Small intestine (tissue), 7 donors: ENCODE results near the gene GRHL1. TPM values are rescaled to one million over a fixed set of nuclear protein-coding genes. Genes with fewer than 3 reads are reported as not detected.
"Not testable (repeated sequence)": the region's sequence is repeated elsewhere in the genome, so short reads cannot be mapped to it uniquely, and the experiment has no call there.

Experiments used
- DNase-seq, 2 donors: peaks; one replicate each; pipeline versions ENCODE4 v3.0.0 to v3.0.0-alpha.2; 2013
- FAIRE-seq: peaks from 2 replicates; lab custom pipeline; 2012; peaks lifted over from hg19 to GRCh38; lab: Jason Lieb, UNC
- H3K27ac ChIP-seq, 3 donors: one replicate each; pipeline ENCODE4 v1.5.1; 2013; ENCODE audit warnings: low read length in 2 of 3, mild to moderate bottlenecking in 2 of 3, control low read depth in 1 of 3, inconsistent platforms in 1 of 3, low read depth in 1 of 3, moderate library complexity in 1 of 3
- H3K27me3 ChIP-seq, 3 donors: one replicate each; pipeline ENCODE4 v1.6.1; 2013; ENCODE audit warnings: low read length in 3 of 3, inconsistent platforms in 1 of 3; ENCODE audit not compliant: control insufficient read depth in 3 of 3, insufficient read depth in 3 of 3
- H3K36me3 ChIP-seq, 3 donors: one replicate each; pipeline ENCODE4 v1.6.1; 2013; ENCODE audit warnings: low read length in 3 of 3, inconsistent platforms in 1 of 3, low read depth in 1 of 3, mild to moderate bottlenecking in 1 of 3, moderate library complexity in 1 of 3; ENCODE audit not compliant: control insufficient read depth in 3 of 3, insufficient read depth in 2 of 3
- H3K4me1 ChIP-seq, 3 donors: one replicate each; pipeline ENCODE4 v1.6.1; 2013; ENCODE audit warnings: low read length in 2 of 3, inconsistent platforms in 1 of 3, low read depth in 1 of 3, mild to moderate bottlenecking in 1 of 3, moderate library complexity in 1 of 3; ENCODE audit not compliant: control insufficient read depth in 3 of 3, insufficient read depth in 2 of 3
- H3K4me3 ChIP-seq, 3 donors: one replicate each; pipeline ENCODE4 v1.5.1; 2013; ENCODE audit warnings: low read length in 3 of 3, control low read depth in 1 of 3, inconsistent platforms in 1 of 3, low read depth in 1 of 3, mild to moderate bottlenecking in 1 of 3, moderate library complexity in 1 of 3
- H3K9me3 ChIP-seq, 2 donors: one replicate each; pipeline ENCODE4 v1.6.1; 2013; ENCODE audit warnings: low read depth in 1 of 2, low read length in 1 of 2; ENCODE audit not compliant: control insufficient read depth in 2 of 2, insufficient read depth in 1 of 2
- WGBS, 3 donors: extraction: QIAGEN DNeasy Blood & Tissue Kit; methylation state at CpG; one replicate each; pipeline ENCODE4 v1.1.7; 2013; 5-methylcytosine and 5-hydroxymethylcytosine counted together
- polyA plus RNA-seq, 4 donors: library from polyadenylated mRNA; stranded (reverse) in 3 of 4; unstranded in 1 of 4; fragments of 200-250 nt in 3 of 4; fragments of 120-200 nt in 1 of 4; gene quantifications; one replicate each; pipeline versions ENCODE4 v1.2.1 to v1.2.3, GENCODE V29; 2013
- donor health status: healthy with polysubstance abuse.
- donor health status: control.
- donor health status: control.
- donor health status: Bipolar disorder and iron deficiency.
- donor health status: healthy.

The GRHL1 gene
- polyA plus RNA-seq, 4 donors = 0.45 to 2.3 (median 0.64) TPM

DNA sequence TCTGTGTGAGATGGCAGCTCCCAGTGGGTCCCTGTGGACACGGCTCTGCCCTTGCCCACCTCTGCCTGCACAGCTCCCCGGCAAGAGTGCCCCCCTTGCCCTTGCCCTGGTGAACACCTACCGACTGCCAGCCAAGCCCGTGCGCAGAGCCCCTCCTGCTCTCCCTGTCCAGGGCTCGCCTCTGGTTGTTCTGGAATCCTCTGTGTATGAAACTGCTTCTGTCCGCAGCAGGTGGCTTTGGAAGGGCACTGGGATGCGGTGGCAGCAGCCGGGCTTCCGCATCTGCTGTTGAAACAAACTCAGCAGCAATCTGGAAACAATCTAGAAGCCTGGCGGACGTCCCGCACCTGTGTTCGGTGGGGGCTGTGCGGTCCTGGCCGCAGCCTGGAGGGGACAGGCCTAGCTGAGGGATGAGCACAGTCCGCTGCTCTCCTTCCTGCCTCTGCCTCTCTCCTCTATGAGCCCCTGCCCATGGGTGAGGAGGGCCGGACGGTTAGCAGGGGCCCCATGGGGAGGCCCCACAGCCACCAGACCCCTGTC lies 57.8 kb downstream of the GRHL1 start:
- peaks cover 0 to 17% (median 0%) of the 10 kb centered on the region in 3 donors for H3K27me3 ChIP-seq
- WGBS, 3 donors = 84 to 92% (median 87%) methylated on average over 13 to 19 of the region's 19 CpGs
- DNase-seq (no peak), FAIRE-seq (no peak)
- H3K36me3 ChIP-seq = no peaks in the 10 kb centered on the region
- peak overlapping the region in 1 of 3 donors; percentile 54 for H3K27ac ChIP-seq
- peaks cover 0 to 7% (median 5%) of the 10 kb centered on the region in 3 donors for H3K4me1 ChIP-seq
- H3K4me3 ChIP-seq = no peak overlapping the region
- peaks cover 0 to 7% of the 10 kb centered on the region in 2 donors for H3K9me3 ChIP-seq

DNA sequence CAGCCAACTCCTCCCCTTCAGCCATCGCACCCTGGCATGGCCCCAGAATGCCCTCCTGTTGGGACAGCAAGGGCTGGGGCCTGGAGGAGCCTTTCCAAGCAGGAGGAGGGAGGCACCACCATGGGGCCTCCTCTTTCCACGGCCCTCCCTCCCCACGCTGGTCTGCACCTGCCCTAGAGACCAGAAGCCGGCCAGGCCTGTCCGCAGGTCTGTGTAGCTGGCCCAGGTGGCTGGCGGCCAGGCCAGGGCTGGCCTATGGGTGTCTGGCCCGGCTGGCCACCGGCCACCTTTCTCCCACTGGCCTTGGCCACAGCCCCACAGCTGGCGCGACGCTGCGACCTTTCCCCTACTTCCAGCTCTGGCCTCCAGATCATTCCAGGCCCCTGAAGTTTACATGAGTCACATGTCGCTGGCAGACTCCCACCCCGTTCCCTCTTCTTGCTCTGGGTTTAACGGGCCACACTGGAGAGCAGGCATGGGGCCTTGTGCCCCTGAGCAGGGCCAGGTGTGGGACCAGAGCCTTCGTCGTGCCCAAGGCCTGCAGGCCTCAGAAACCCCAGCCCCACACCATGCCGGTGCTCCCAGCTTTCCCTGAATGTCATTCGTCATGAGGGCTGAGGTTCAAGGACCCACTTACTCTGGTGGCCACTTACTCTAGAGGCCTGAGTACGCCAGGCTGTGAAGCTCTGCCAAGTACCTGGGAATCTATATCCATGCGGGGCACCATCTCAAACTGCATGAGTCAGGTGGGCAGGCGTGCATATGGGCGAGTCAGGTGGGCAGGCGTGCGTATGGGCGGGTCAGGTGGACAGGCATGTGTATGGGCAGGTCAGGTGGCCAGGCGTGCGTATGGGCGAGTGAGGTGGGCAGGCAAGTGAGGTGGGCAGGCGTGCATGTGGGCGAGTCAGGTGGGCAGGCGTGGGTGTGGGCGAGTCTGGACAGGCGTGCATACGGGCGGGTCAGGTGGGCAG lies 58.6 kb downstream of the GRHL1 start:
- H3K27ac ChIP-seq = peak overlapping the region in 1 of 3 donors; percentile 54
- FAIRE-seq (no peak), DNase-seq (peak in 1 of 2 donors; percentile 42)
- 75 to 84% (median 76%) methylated on average over 32 to 36 of the region's 36 CpGs for WGBS, 3 donors
- peaks cover 0 to 7% (median 5%) of the 10 kb centered on the region in 3 donors for H3K4me1 ChIP-seq
- H3K4me3 ChIP-seq = no peak overlapping the region
- peaks cover 0 to 17% (median 0%) of the 10 kb centered on the region in 3 donors for H3K27me3 ChIP-seq
- H3K9me3 ChIP-seq = peaks cover 0 to 7% of the 10 kb centered on the region in 2 donors
- no peaks in the 10 kb centered on the region for H3K36me3 ChIP-seq

- not testable (repeated sequence) for H3K36me3 ChIP-seq, H3K4me3 ChIP-seq, DNase-seq, H3K27me3 ChIP-seq, FAIRE-seq, H3K9me3 ChIP-seq, H3K4me1 ChIP-seq, H3K27ac ChIP-seq
- 95 to 96% (median 96%) methylated on average over 51 to 52 of the region's 52 CpGs for WGBS, 3 donors
These were observed 59.5 kb downstream of the GRHL1 start for GRCh38 chr2:10010861-10011605.

DNA sequence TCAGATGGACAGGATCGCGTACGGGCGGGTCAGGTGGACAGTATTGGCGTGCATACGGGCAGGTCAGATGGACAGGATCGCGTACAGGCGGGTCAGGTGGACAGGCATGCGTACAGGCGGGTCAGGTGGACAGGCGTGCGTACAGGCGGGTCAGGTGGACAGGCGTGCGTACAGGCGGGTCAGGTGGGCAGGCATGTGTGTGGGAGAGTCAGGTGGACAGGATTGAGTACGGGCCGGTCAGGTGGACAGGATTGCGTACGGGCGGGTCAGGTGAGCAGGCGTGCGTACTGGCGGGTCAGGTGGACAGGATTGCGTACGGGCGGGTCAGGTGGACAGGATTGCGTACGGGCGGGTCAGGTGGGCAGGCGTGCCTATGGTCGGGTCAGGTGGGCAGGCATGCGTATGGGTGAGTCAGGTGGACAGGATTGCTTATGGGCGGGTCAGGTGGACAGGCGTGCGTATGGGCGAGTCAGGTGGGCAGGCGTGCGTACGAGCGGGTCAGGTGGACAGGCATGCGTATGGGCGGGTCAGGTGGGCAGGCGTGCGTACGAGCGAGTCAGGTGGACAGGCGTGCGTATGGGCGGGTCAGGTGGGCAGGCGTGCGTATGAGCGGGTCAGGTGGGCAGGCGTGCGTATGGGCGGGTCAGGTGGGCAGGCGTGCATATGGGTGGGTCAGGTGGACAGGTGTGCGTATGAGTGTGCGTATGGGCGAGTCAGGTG lies 60.3 kb downstream of the GRHL1 start:
- not testable (repeated sequence) for DNase-seq, H3K4me3 ChIP-seq, FAIRE-seq, H3K9me3 ChIP-seq, H3K27ac ChIP-seq, H3K36me3 ChIP-seq, H3K27me3 ChIP-seq, H3K4me1 ChIP-seq
- WGBS, 3 donors = 93 to 96% (median 96%) methylated on average over 60 to 61 of the region's 61 CpGs

DNA sequence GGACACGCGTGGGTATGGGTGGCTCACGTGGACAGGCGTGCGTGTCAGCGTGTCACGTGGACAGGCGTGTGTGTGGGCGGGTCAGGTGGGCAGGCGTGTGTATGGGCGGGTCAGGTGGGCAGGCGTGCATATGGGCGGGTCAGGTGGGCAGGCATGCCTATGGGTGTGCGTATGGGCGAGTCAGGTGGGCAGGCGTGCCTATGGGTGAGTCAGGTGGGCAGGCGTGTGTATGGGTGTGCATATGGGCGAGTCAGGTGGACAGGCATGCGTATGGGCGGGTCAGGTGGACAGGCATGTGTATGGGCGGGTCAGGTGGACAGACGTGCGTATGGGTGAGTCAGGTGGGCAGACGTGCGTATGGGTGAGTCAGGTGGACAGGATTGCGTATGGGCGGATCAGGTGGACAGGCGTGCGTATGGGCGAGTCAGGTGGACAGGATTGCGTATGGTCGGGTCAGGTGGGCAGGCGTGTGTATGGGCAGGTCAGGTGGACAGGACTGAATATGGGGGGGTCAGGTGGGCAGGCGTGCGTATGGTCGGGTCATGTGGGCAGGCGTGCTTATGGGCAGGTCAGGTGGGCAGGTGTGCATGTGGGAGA lies 61.0 kb downstream of the GRHL1 start:
- not testable (repeated sequence) for H3K36me3 ChIP-seq, H3K27me3 ChIP-seq, H3K27ac ChIP-seq, FAIRE-seq, H3K4me1 ChIP-seq, H3K4me3 ChIP-seq, DNase-seq
- 86 to 95% (median 92%) methylated on average over 37 of the region's 37 CpGs for WGBS, 3 donors
- peaks cover 0 to 15% of the 10 kb centered on the region in 2 donors for H3K9me3 ChIP-seq

DNA sequence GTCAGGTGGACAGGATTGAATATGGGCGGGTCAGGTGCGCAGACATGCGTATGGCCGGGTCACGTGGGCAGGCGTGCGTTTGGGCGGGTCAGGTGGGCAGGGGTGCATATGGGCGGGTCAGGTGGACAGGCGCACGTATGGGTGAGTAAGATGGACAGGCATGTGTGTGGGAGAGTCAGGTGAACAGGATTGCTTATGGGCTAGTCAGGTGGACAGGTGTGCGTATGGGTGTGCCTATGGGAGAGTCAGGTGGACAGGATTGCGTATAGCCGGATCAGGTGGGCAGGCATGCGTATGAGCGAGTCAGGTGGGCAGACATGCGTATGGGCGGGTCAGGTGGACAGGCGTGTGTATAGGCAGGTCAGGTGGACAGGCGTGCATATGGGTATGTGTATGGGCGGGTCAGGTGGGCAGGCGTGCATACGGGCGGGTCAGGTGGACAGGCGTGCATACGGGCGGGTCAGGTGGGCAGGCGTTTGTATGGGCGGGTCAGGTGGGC lies 61.5 kb downstream of the GRHL1 start:
- no peak for FAIRE-seq
- DNase-seq = no peak
- 76 to 92% (median 82%) methylated on average over 29 of the region's 29 CpGs for WGBS, 3 donors

GRCh38 chr2:10013651-10014417 lies 62.3 kb downstream of the GRHL1 start:
- H3K4me1 ChIP-seq, H3K36me3 ChIP-seq, H3K27me3 ChIP-seq, FAIRE-seq, H3K4me3 ChIP-seq, DNase-seq, H3K27ac ChIP-seq: not testable (repeated sequence)
- WGBS, 3 donors = 93 to 96% (median 95%) methylated on average over 43 of the region's 43 CpGs
- peaks cover 0 to 19% of the 10 kb centered on the region in 2 donors for H3K9me3 ChIP-seq

More for the DNA sequence above, 61.5 kb downstream of the GRHL1 start:
- peaks cover 0 to 19% of the 10 kb centered on the region in 2 donors for H3K9me3 ChIP-seq
- no peaks in the 10 kb centered on the region for H3K4me1 ChIP-seq
- no peaks in the 10 kb centered on the region for H3K27me3 ChIP-seq
- H3K27ac ChIP-seq = no peak overlapping the region
- H3K36me3 ChIP-seq = no peaks in the 10 kb centered on the region
- no peak overlapping the region for H3K4me3 ChIP-seq
